HEK293T (cell line): ENCODE results near the gene TOM1L1.

Source experiments
- BHLHE40 ChIP-seq: fragments of 450-650 bp; IDR thresholded peaks from 2 replicates; pipeline ENCODE4 v1.6.1; 2016; ENCODE audit warnings: mild to moderate bottlenecking, moderate library complexity, borderline replicate concordance
- ELF4 ChIP-seq: fragments of 450-650 bp; IDR thresholded peaks from 2 replicates; pipeline ENCODE4 v1.6.1; 2017; ENCODE audit warnings: antibody characterized with exemption
- FOXA1 ChIP-seq: fragments of 450-650 bp; IDR thresholded peaks from 2 replicates; pipeline ENCODE4 v1.6.1; 2016; ENCODE audit warnings: mild to moderate bottlenecking
- FOXK2 ChIP-seq: fragments of 450-650 bp; IDR thresholded peaks from 2 replicates; pipeline ENCODE4 v1.6.1; 2016; ENCODE audit warnings: mild to moderate bottlenecking
- HDGF ChIP-seq: fragments of 450-650 bp; IDR thresholded peaks from 2 replicates; pipeline ENCODE4 v1.6.1; 2017; ENCODE audit warnings: antibody characterized with exemption, borderline replicate concordance
- L3MBTL2 ChIP-seq: fragments of 450-650 bp; conservative IDR thresholded peaks from 2 replicates; pipeline ENCODE4 v1.6.1; 2016; ENCODE audit warnings: mild to moderate bottlenecking
- LEF1 ChIP-seq: fragments of 450-650 bp; IDR thresholded peaks from 2 replicates; pipeline ENCODE4 v1.6.1; 2017; ENCODE audit warnings: mild to moderate bottlenecking, borderline replicate concordance
- PKNOX1 ChIP-seq: fragments of 450-650 bp; IDR thresholded peaks from 2 replicates; pipeline ENCODE4 v1.6.1; 2016
- SP1 ChIP-seq: fragments of 450-650 bp; IDR thresholded peaks from 2 replicates; pipeline ENCODE4 v1.6.1; 2017
- SUZ12 ChIP-seq: fragments of 450-650 bp; IDR thresholded peaks from 2 replicates; pipeline ENCODE4 v1.6.1; 2016; ENCODE audit warnings: mild to moderate bottlenecking

GRCh38 chr17:54947396-54947795 is 46.7 kb downstream of the TOM1L1 start:
- no peak for TF ChIP-seq PKNOX1
- no peak for TF ChIP-seq BHLHE40
- no peak for TF ChIP-seq SUZ12
- TF ChIP-seq HDGF: no peak
- no peak for TF ChIP-seq SP1
- TF ChIP-seq L3MBTL2: no peak
- no peak for TF ChIP-seq ELF4
- TF ChIP-seq FOXA1: no peak
- TF ChIP-seq LEF1: no peak
- TF ChIP-seq FOXK2: no peak
